ENCODE results near the gene ABT1. TPM values are rescaled to one million over a fixed set of nuclear protein-coding genes. Genes with fewer than 3 reads are reported as not detected.

The ABT1 gene
- total and polyA plus RNA-seq, 2 of the 8 experiments (the other 6 are each of a cell fraction or from before 2014, with no cell fraction given), result 20.5 to 30.7 TPM

- TF ChIP-seq ATF3 (IDR thresholded peaks at IDR 0.05; ENCODE audit: insufficient read depth, low read depth, low read length), result no peak
- TF ChIP-seq ASH2L (IDR thresholded peaks at IDR 0.05; ENCODE audit: low read length), result no peak
Measured at GRCh38 chr6:26604026-26604425, 7.3 kb downstream of the ABT1 start (continued).
